K562 (cell line): ENCODE measurements around the gene AADAC. TPM values are rescaled to one million over a fixed set of nuclear protein-coding genes. Genes with fewer than 3 reads are reported as not detected.

Experiments
- CTBP1 ChIP-seq: fragments of 450-650 bp; IDR thresholded peaks from 2 replicates; pipeline ENCODE4 v1.6.1; 2016; ENCODE audit warnings: borderline replicate concordance
- DIDO1 ChIP-seq: fragments of 450-650 bp; IDR thresholded peaks from 2 replicates; pipeline ENCODE4 v1.6.1; 2016; ENCODE audit warnings: low read depth, missing biosample characterization, missing genetic modification characterization
- HCFC1 ChIP-seq: IDR thresholded peaks from 2 replicates; pipeline ENCODE4 v1.6.1; 2012; ENCODE audit warnings: low read depth, low read length, improper control_type of control experiment
- HNRNPL ChIP-seq: fragments of 200-400 bp; formaldehyde crosslinking; IDR thresholded peaks from 2 replicates; pipeline ENCODE4 v1.6.1; 2017; ENCODE audit warnings: low read depth, mild to moderate bottlenecking, low read length
- MTA1 ChIP-seq: fragments of 450-650 bp; IDR thresholded peaks from 2 replicates; pipeline ENCODE4 v1.6.1; 2017; ENCODE audit warnings: borderline replicate concordance
- NFIC ChIP-seq: fragments of 450-650 bp; IDR thresholded peaks from 2 replicates; pipeline ENCODE4 v1.6.1; 2017; ENCODE audit warnings: mild to moderate bottlenecking, inconsistent platforms
- RBM17 ChIP-seq: fragments of 200-400 bp; formaldehyde crosslinking; IDR thresholded peaks from 2 replicates; pipeline ENCODE4 v1.6.1; 2017; ENCODE audit warnings: low read depth, mild to moderate bottlenecking, low read length, borderline replicate concordance
- SAP30 ChIP-seq: fragments of 200-600 bp; sonication (generic); IDR thresholded peaks from 2 replicates; pipeline ENCODE4 v1.6.1; 2012; ENCODE audit warnings: borderline replicate concordance, low read depth, mild to moderate bottlenecking, moderate library complexity, low read length, control low read depth, inconsistent platforms; ENCODE audit not compliant: insufficient read depth, poor library complexity, severe bottlenecking
- SMAD1 ChIP-seq: fragments of 150-350 bp; IDR thresholded peaks from 2 replicates; pipeline ENCODE4 v1.6.1; 2014; ENCODE audit warnings: low read length, low read depth; ENCODE audit not compliant: partially characterized antibody
- SMARCC2 ChIP-seq: fragments of 450-650 bp; IDR thresholded peaks from 2 replicates; pipeline ENCODE4 v1.6.1; 2017; ENCODE audit warnings: antibody characterized with exemption, moderate library complexity, mild to moderate bottlenecking, low read depth
- SMC3 ChIP-seq: conservative IDR thresholded peaks from 2 replicates; pipeline ENCODE4 v1.6.1; 2011; ENCODE audit warnings: low read depth, low read length, improper control_type of control experiment; ENCODE audit not compliant: insufficient read depth
- TCF3 ChIP-seq: sonication (generic); formaldehyde crosslinking; IDR thresholded peaks from 2 replicates; pipeline ENCODE4 v1.4.0; 2020; ENCODE audit warnings: mild to moderate bottlenecking, missing genetic modification reagents
- ZNF174 ChIP-seq: fragments of 250-450 bp; sonication (Bioruptor Pico); IDR thresholded peaks from 2 replicates; pipeline ENCODE4 v1.4.0; 2020; ENCODE audit warnings: mild to moderate bottlenecking
- polyA plus RNA-seq, 8 experiments: library from polyadenylated mRNA; depleted of rRNA in 4 of 8; stranded (reverse) in 5 of 8; unstranded in 3 of 8; fragments of >200 nt; fragmentation: Nextera tagmentation in 2 of 8; fragmentation: Illumina TruSeq in 1 of 8; extraction: Ambion mirVana in 2 of 8; extraction: Trizol in 1 of 8; gene quantifications; 2 replicates each; pipeline versions ENCODE4 v1.2.1 to v1.2.3, GENCODE V29; 2011 to 2014; ENCODE audit warnings: inconsistent platforms in 1 of 8, missing spikeins in 1 of 8
- total RNA-seq, 7 experiments: library from RNA; depleted of rRNA in 6 of 7; stranded (reverse); fragments of >200 nt in 6 of 7; fragmentation: Illumina TruSeq in 2 of 7; extraction: Trizol in 2 of 7; gene quantifications; 2 replicates each; pipeline versions ENCODE4 v1.2.1 to v1.2.3, GENCODE V29; 2011 to 2021; ENCODE audit warnings: low replicate concordance in 1 of 7
- TF ChIP-seq, protein P1 (sequence below): sonication (generic); formaldehyde crosslinking; IDR thresholded peaks from 2 replicates; pipeline ENCODE4 v1.8.1; 2023; ENCODE audit warnings: mild to moderate bottlenecking, missing genetic modification reagents, moderate library complexity
- TF ChIP-seq, protein P2 (sequence below): fragments of 200-800 bp; sonication (Bioruptor generic); IDR thresholded peaks from 2 replicates; pipeline ENCODE4 v1.6.1; 2017; ENCODE audit warnings: missing genetic modification characterization, missing compliant biosample characterization
- TF ChIP-seq, protein P3 (sequence below): fragments of 250-450 bp; sonication (Bioruptor Pico); IDR thresholded peaks from 2 replicates; pipeline ENCODE4 v1.4.0; 2020; ENCODE audit warnings: borderline replicate concordance
- TF ChIP-seq, protein P4 (sequence below): fragments of 250-450 bp; sonication (Bioruptor Pico); IDR thresholded peaks from 2 replicates; pipeline ENCODE4 v1.4.0; 2020; ENCODE audit warnings: mild to moderate bottlenecking
- TF ChIP-seq, protein P5 (sequence below): fragments of 450-650 bp; IDR thresholded peaks from 2 replicates; pipeline ENCODE4 v1.6.1; 2016; ENCODE audit warnings: mild to moderate bottlenecking
- TF ChIP-seq, protein P6 (sequence below): fragments of 200-800 bp; sonication (Bioruptor generic); IDR thresholded peaks from 2 replicates; pipeline ENCODE4 v1.6.1; 2017; ENCODE audit warnings: missing genetic modification characterization, missing compliant biosample characterization

Gene AADAC
- total and polyA plus RNA-seq, 9 of the 15 experiments (the other 6 are each of a cell fraction or from before 2014, with no cell fraction given): 0.47 TPM; not detected in 8

DNA sequence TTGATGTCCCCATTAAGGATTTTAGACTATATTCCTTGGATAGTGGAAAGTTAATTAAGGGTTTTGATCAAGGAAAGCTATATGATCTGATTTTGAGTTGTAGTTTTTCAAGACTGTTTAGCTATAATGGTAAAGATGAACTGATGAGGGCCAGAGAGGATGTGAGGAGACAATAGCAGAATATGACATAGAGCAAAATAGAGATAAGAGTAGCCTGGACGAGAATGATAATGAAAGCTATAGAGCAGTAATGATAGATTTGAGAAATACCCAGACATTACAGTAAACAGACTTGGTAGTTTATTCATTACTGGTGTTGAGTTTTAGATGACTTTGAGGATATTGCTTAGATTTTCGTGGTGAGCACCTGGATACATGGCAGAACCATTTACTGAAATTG lies 63.4 kb downstream of the AADAC start (continued):
- TF ChIP-seq, protein P1, sequence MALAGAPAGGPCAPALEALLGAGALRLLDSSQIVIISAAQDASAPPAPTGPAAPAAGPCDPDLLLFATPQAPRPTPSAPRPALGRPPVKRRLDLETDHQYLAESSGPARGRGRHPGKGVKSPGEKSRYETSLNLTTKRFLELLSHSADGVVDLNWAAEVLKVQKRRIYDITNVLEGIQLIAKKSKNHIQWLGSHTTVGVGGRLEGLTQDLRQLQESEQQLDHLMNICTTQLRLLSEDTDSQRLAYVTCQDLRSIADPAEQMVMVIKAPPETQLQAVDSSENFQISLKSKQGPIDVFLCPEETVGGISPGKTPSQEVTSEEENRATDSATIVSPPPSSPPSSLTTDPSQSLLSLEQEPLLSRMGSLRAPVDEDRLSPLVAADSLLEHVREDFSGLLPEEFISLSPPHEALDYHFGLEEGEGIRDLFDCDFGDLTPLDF: no peak
- TF ChIP-seq, protein P2, sequence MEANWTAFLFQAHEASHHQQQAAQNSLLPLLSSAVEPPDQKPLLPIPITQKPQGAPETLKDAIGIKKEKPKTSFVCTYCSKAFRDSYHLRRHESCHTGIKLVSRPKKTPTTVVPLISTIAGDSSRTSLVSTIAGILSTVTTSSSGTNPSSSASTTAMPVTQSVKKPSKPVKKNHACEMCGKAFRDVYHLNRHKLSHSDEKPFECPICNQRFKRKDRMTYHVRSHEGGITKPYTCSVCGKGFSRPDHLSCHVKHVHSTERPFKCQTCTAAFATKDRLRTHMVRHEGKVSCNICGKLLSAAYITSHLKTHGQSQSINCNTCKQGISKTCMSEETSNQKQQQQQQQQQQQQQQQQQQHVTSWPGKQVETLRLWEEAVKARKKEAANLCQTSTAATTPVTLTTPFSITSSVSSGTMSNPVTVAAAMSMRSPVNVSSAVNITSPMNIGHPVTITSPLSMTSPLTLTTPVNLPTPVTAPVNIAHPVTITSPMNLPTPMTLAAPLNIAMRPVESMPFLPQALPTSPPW (CRISPR knock-in tag): no peak
- TF ChIP-seq, protein P3, sequence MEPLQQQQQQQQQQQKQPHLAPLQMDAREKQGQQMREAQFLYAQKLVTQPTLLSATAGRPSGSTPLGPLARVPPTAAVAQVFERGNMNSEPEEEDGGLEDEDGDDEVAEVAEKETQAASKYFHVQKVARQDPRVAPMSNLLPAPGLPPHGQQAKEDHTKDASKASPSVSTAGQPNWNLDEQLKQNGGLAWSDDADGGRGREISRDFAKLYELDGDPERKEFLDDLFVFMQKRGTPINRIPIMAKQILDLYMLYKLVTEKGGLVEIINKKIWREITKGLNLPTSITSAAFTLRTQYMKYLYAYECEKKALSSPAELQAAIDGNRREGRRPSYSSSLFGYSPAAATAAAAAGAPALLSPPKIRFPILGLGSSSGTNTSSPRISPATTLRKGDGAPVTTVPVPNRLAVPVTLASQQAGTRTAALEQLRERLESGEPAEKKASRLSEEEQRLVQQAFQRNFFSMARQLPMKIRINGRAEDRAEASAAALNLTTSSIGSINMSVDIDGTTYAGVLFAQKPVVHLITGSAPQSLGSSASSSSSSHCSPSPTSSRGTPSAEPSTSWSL (CRISPR knock-in tag): no peak
- TF ChIP-seq CTBP1 (peak; percentile 66), MTA1 (0 out of 2 replicates have a peak, but pooled peaks have one; percentile 27), RBM17 (no peak), NFIC (peak; percentile 45), HNRNPL (no peak), SMC3 (no peak), SAP30 (no peak), HCFC1 (no peak), ZNF174 (CRISPR knock-in tag) (no peak), TCF3 (CRISPR knock-in tag) (peak; percentile 54; the same call in 1 of the 2 replicates), SMARCC2 (peak; percentile 69), SMAD1 (no peak), DIDO1 (tag) (no peak)
- TF ChIP-seq, protein P4, sequence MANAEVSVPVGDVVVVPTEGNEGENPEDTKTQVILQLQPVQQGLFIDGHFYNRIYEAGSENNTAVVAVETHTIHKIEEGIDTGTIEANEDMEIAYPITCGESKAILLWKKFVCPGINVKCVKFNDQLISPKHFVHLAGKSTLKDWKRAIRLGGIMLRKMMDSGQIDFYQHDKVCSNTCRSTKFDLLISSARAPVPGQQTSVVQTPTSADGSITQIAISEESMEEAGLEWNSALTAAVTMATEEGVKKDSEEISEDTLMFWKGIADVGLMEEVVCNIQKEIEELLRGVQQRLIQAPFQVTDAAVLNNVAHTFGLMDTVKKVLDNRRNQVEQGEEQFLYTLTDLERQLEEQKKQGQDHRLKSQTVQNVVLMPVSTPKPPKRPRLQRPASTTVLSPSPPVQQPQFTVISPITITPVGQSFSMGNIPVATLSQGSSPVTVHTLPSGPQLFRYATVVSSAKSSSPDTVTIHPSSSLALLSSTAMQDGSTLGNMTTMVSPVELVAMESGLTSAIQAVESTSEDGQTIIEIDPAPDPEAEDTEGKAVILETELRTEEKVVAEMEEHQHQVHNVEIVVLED (CRISPR knock-in tag): no peak
- TF ChIP-seq, protein P5, sequence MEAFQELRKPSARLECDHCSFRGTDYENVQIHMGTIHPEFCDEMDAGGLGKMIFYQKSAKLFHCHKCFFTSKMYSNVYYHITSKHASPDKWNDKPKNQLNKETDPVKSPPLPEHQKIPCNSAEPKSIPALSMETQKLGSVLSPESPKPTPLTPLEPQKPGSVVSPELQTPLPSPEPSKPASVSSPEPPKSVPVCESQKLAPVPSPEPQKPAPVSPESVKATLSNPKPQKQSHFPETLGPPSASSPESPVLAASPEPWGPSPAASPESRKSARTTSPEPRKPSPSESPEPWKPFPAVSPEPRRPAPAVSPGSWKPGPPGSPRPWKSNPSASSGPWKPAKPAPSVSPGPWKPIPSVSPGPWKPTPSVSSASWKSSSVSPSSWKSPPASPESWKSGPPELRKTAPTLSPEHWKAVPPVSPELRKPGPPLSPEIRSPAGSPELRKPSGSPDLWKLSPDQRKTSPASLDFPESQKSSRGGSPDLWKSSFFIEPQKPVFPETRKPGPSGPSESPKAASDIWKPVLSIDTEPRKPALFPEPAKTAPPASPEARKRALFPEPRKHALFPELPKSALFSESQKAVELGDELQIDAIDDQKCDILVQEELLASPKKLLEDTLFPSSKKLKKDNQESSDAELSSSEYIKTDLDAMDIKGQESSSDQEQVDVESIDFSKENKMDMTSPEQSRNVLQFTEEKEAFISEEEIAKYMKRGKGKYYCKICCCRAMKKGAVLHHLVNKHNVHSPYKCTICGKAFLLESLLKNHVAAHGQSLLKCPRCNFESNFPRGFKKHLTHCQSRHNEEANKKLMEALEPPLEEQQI: peak; percentile 43; the same call in 1 of the 2 replicates
- TF ChIP-seq, protein P6, sequence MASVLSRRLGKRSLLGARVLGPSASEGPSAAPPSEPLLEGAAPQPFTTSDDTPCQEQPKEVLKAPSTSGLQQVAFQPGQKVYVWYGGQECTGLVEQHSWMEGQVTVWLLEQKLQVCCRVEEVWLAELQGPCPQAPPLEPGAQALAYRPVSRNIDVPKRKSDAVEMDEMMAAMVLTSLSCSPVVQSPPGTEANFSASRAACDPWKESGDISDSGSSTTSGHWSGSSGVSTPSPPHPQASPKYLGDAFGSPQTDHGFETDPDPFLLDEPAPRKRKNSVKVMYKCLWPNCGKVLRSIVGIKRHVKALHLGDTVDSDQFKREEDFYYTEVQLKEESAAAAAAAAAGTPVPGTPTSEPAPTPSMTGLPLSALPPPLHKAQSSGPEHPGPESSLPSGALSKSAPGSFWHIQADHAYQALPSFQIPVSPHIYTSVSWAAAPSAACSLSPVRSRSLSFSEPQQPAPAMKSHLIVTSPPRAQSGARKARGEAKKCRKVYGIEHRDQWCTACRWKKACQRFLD (CRISPR knock-in tag): no peak
